ENCODE data around the gene CEP83.
"Not testable (repeated sequence)": the region's sequence is repeated elsewhere in the genome, so short reads cannot be mapped to it uniquely, and the experiment has no call there.

The CEP83 gene

GRCh38 chr12:94459728-94460615, at the start of gene CEP83:
CEP83 (minus strand) TSS chr12:94459867; CDS start chr12:94412490, 47,377 bp downstream.
- DNase-seq: peak; percentile 92

GRCh38 chr12:94509317-94509716, 49.6 kb upstream of the CEP83 start:
- DNase-seq: no peak

GRCh38 chr12:94507455-94507854, 47.8 kb upstream of the CEP83 start:
- no peak for DNase-seq

- DNase-seq: no peak
Measured at GRCh38 chr12:94504386-94504785, 44.7 kb upstream of the CEP83 start.

GRCh38 chr12:94503619-94504018, 44.0 kb upstream of the CEP83 start:
- DNase-seq: no peak

- DNase-seq: no peak
Measured at GRCh38 chr12:94500831-94501567, 41.3 kb upstream of the CEP83 start.

GRCh38 chr12:94498698-94499097, 39.0 kb upstream of the CEP83 start:
- no peak for DNase-seq

- DNase-seq: no peak
Measured at GRCh38 chr12:94498073-94498472, 38.4 kb upstream of the CEP83 start.

GRCh38 chr12:94495445-94496115, 35.9 kb upstream of the CEP83 start:
- no peak for DNase-seq

GRCh38 chr12:94491489-94491888, 31.8 kb upstream of the CEP83 start:
- no peak for DNase-seq

GRCh38 chr12:94488463-94488862, 28.8 kb upstream of the CEP83 start:
- no peak for DNase-seq

GRCh38 chr12:94481734-94482133, 22.1 kb upstream of the CEP83 start:
- no peak for DNase-seq

- DNase-seq: no peak
Measured at GRCh38 chr12:94469522-94469921, 9.9 kb upstream of the CEP83 start.

GRCh38 chr12:94460616-94460959, 921 bp upstream of the CEP83 start:
- DNase-seq: no peak

GRCh38 chr12:94458877-94459727, 565 bp downstream of the CEP83 start:
- peak; percentile 1 for DNase-seq

- DNase-seq: no peak
Measured at GRCh38 chr12:94457311-94457710, 2.4 kb downstream of the CEP83 start.

- not testable (repeated sequence) for DNase-seq
Measured at GRCh38 chr12:94454318-94454717, 5.3 kb downstream of the CEP83 start.

- no peak for DNase-seq
Measured at GRCh38 chr12:94445662-94446061, 14.0 kb downstream of the CEP83 start.

- no peak for DNase-seq
Measured at GRCh38 chr12:94437303-94437702, 22.4 kb downstream of the CEP83 start.

GRCh38 chr12:94435511-94435927, 24.1 kb downstream of the CEP83 start:
- no peak for DNase-seq

- no peak for DNase-seq
Measured at GRCh38 chr12:94434171-94434570, 25.5 kb downstream of the CEP83 start.

- DNase-seq: no peak
Measured at GRCh38 chr12:94433744-94434143, 25.9 kb downstream of the CEP83 start.

GRCh38 chr12:94430304-94430703, 29.4 kb downstream of the CEP83 start:
- no peak for DNase-seq

Data from NCI-H2107 (cell line).